HEK293 (cell line): ENCODE measurements around the gene PARP9.

Experiments used
- TF ChIP-seq, protein P1 (sequence below): fragments of 450-650 bp; formaldehyde crosslinking; IDR thresholded peaks from 2 replicates; pipeline ENCODE4 v1.5.1; 2017; ENCODE audit warnings: missing biosample characterization, mild to moderate bottlenecking, missing genetic modification characterization, moderate library complexity

The PARP9 gene

DNA sequence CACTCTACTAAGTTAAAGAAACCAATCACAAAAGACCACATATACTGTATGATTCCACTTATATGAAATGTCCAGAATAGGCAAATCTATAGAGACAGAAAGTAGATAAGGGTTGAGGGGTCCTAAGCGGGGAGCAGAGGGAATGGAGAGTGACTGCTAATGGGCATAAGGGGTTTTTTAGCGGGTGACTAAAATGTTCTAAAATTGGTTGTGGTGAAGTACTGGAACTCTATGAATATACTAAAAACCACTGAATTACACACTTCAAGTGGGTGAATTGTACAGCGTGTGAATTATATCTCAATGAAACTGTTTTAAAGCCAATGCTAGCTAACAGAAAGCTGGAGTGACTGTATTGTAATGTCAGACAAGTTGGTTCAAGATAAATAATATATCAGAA lies 82.7 kb downstream of the PARP9 start (continued):
- TF ChIP-seq, protein P1, sequence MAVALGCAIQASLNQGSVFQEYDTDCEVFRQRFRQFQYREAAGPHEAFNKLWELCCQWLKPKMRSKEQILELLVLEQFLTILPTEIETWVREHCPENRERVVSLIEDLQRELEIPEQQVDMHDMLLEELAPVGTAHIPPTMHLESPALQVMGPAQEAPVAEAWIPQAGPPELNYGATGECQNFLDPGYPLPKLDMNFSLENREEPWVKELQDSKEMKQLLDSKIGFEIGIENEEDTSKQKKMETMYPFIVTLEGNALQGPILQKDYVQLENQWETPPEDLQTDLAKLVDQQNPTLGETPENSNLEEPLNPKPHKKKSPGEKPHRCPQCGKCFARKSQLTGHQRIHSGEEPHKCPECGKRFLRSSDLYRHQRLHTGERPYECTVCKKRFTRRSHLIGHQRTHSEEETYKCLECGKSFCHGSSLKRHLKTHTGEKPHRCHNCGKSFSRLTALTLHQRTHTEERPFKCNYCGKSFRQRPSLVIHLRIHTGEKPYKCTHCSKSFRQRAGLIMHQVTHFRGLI (tag by site-specific recombination), result no peak
